Measurements from ENCODE around the gene INSIG1. TPM values are rescaled to one million over a fixed set of nuclear protein-coding genes. Genes with fewer than 3 reads are reported as not detected.

INSIG1 gene
- total and polyA plus RNA-seq, 2 donors (not counting 3 experiments of a cell fraction or from before 2014, with no cell fraction given) = 79.3 to 102 TPM

DNA sequence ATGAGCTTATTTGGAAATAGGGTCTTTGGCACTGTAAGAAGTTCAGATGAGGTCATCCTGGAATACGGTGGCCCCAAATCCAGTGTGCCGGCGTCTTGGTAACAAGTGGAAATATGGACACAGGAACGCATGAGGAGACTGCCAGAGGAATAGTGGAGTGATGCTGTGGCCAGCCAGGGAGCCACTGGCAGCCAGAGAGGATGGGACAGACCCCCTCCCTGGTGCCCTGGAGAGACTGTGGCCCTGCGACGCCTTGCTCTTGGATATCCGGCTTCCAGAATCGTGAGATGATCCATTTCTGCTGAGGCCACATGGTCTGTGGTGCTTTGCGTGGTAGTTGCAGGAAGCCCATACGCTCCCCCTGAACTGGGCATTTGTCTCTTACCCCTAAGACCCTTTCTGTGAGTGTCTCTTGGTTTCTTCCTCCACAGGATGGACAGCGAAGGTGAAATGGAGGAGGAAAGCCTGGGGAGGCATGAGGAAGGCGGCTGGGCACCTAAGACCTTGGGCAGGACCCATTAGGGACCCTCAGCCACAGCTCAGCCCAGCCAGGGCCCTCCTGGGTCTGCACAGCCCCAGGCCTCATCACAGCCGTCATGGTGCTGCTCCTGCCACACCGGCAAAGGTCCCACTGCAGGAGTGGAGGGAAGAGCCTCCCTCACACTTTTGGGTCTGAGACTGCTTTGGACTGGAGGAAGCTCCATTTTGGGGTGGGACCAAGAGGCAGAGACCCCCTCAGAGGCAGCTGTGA is 53.6 kb downstream of the INSIG1 start:
- FAIRE-seq (no peak), DNase-seq (ENCODE audit: low read depth, low spot score) (no peak)
- Histone ChIP-seq H3K9me3 (replicated peaks; ENCODE audit: control insufficient read depth, insufficient read depth, low read length) (no peaks in the 10 kb centered on the region), H2AFZ (ENCODE audit: low read depth, low read length) (no peak overlapping the region), H3K9ac (replicated peaks; ENCODE audit: extremely low read depth, insufficient read depth, low read length) (no peak overlapping the region), H3K79me2 (ENCODE audit: control insufficient read depth, insufficient read depth, low read length) (no peaks in the 10 kb centered on the region), H3K27ac (ENCODE audit: insufficient read depth, low read depth, low read length) (no peak overlapping the region), H3K36me3 (ENCODE audit: control insufficient read depth in 2 of 2, extremely low read depth in 1 of 2, insufficient read depth in 2 of 2, low read length in 2 of 2) (no peaks in the 10 kb centered on the region), H3K4me3 (replicated peaks in 1 of 3; ENCODE audit: insufficient read depth in 1 of 3, low read depth in 1 of 3, low read length in 3 of 3) (no peak overlapping the region), H3K4me2 (ENCODE audit: insufficient read depth, low read length) (no peak overlapping the region), H3K27me3 (ENCODE audit: control insufficient read depth in 2 of 2, insufficient read depth in 2 of 2, low read length in 2 of 2) (no peaks in the 10 kb centered on the region), H3K9me1 (replicated peaks; ENCODE audit: control insufficient read depth, extremely low read depth, insufficient read depth, low read length) (no peaks in the 10 kb centered on the region), H4K20me1 (replicated peaks; ENCODE audit: control insufficient read depth, extremely low read depth, insufficient read depth, low read length) (no peaks in the 10 kb centered on the region), H3K4me1 (ENCODE audit: control insufficient read depth, extremely low read depth, insufficient read depth, low read length) (no peaks in the 10 kb centered on the region)
- ChIA-PET CTCF (no interaction called here), POLR2A (no interaction called here)
- TF ChIP-seq MYC (IDR thresholded peaks at IDR 0.05; ENCODE audit: low read depth, low read length) = no peak
- TF ChIP-seq FOS (IDR thresholded peaks at IDR 0.05; ENCODE audit: borderline replicate concordance, insufficient read depth, low read length) = no peak
- TF ChIP-seq, protein P1, sequence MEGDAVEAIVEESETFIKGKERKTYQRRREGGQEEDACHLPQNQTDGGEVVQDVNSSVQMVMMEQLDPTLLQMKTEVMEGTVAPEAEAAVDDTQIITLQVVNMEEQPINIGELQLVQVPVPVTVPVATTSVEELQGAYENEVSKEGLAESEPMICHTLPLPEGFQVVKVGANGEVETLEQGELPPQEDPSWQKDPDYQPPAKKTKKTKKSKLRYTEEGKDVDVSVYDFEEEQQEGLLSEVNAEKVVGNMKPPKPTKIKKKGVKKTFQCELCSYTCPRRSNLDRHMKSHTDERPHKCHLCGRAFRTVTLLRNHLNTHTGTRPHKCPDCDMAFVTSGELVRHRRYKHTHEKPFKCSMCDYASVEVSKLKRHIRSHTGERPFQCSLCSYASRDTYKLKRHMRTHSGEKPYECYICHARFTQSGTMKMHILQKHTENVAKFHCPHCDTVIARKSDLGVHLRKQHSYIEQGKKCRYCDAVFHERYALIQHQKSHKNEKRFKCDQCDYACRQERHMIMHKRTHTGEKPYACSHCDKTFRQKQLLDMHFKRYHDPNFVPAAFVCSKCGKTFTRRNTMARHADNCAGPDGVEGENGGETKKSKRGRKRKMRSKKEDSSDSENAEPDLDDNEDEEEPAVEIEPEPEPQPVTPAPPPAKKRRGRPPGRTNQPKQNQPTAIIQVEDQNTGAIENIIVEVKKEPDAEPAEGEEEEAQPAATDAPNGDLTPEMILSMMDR (IDR thresholded peaks at IDR 0.05; ENCODE audit: extremely low read depth in 1 of 2, insufficient read depth in 1 of 2, low read depth in 1 of 2, low read length in 2 of 2) = no peak
- TF ChIP-seq EZH2 (IDR thresholded peaks at IDR 0.05; ENCODE audit: borderline replicate concordance, low read depth, low read length, severe bottlenecking) = no peak
- TF ChIP-seq POLR2AphosphoS5 (IDR thresholded peaks at IDR 0.05; ENCODE audit: insufficient read depth, low read depth, low read length) = no peak
- BruUV-seq (replicated peaks) = no TSS peak
- dilution Hi-C loops (cut with MboI; ENCODE audit: extremely low pct_ligation_motif_present, low sequenced_read_pairs) (no loop called here), intact Hi-C loops (cut with micrococcal nuclease) (no loop called here)
